Gastroesophageal sphincter (tissue), 4 donors: Measurements from ENCODE around the gene CTIF. TPM values are rescaled to one million over a fixed set of nuclear protein-coding genes. Genes with fewer than 3 reads are reported as not detected.
"Not testable (repeated sequence)": the region's sequence is repeated elsewhere in the genome, so short reads cannot be mapped to it uniquely, and the experiment has no call there.

Experiments used
- ATAC-seq: fragments of 150-250 bp; one replicate; pipeline ENCODE4 v1.9.1; 2016; ENCODE audit warnings: mild to moderate bottlenecking, moderate library complexity
- H3K27ac ChIP-seq, 4 donors: fragments of 200-600 bp; sonication (generic) in 3 of 4; 1 replicate in 3 of 4; 2 replicates in 1 of 4; pipeline ENCODE4 v1.5.1; 2016 to 2019
- H3K27me3 ChIP-seq: fragments of 200-600 bp; sonication (generic); one replicate; pipeline ENCODE4 v1.5.1; 2019
- H3K36me3 ChIP-seq, 2 donors: fragments of 200-600 bp; sonication (generic); one replicate each; pipeline ENCODE4 v1.5.1; 2019; ENCODE audit warnings: control low read depth in 1 of 2
- H3K4me1 ChIP-seq, 3 donors: fragments of 200-600 bp; sonication (generic); 1 replicate in 2 of 3; 2 replicates in 1 of 3; pipeline ENCODE4 v1.5.1; 2016 to 2019; ENCODE audit warnings: control low read depth in 2 of 3
- H3K4me3 ChIP-seq, 2 donors: fragments of 200-600 bp; sonication (generic); one replicate each; pipeline ENCODE4 v1.5.1; 2019; ENCODE audit warnings: mild to moderate bottlenecking in 1 of 2, moderate library complexity in 1 of 2
- H3K9me3 ChIP-seq, 3 donors: fragments of 200-600 bp; sonication (generic); one replicate each; pipeline ENCODE4 v1.5.1; 2017 to 2019; ENCODE audit warnings: control low read depth in 2 of 3
- EP300 ChIP-seq: sonication (generic); formaldehyde crosslinking; IDR thresholded peaks from one replicate; pipeline ENCODE4 v1.6.1; 2017; ENCODE audit warnings: antibody characterized with exemption, mild to moderate bottlenecking
- POLR2A ChIP-seq, 2 donors: fragments of 450-650 bp; IDR thresholded peaks; one replicate each; pipeline ENCODE4 v1.6.1; 2017; ENCODE audit warnings: antibody characterized with exemption in 2 of 2, mild to moderate bottlenecking in 2 of 2, moderate library complexity in 1 of 2
- POLR2AphosphoS5 ChIP-seq: sonication (generic); formaldehyde crosslinking; IDR thresholded peaks from one replicate; pipeline ENCODE4 v1.6.1; 2017; ENCODE audit warnings: antibody characterized with exemption
- WGBS, 2 donors: methylation state at CpG; one replicate each; pipeline ENCODE4 v1.1.5; 2018; ENCODE audit warnings: low coverage in 1 of 2; 5-methylcytosine and 5-hydroxymethylcytosine counted together
- total RNA-seq, 4 donors: library from RNA; depleted of rRNA; stranded (reverse); fragments of >200 nt; gene quantifications; one replicate each; pipeline ENCODE4 v1.1.0, GENCODE V29; 2016
- TF ChIP-seq, protein P1 (sequence below), 4 experiments: fragments of 200-600 bp in 2 of 4; fragments of 450-650 bp in 2 of 4; sonication (generic) in 1 of 4; IDR thresholded peaks; one replicate each; pipeline ENCODE4 v1.5.1; 2017 to 2019; ENCODE audit warnings: antibody characterized with exemption in 4 of 4, mild to moderate bottlenecking in 2 of 4, moderate library complexity in 2 of 4

The CTIF gene
- total RNA-seq, 4 donors from 2014 or later: 31.4 to 124 (median 78.1) TPM

GRCh38 chr18:48810805-48811204 is 272.0 kb downstream of the CTIF start:
- peaks cover 0 to 38% (median 6%) of the 10 kb centered on the region in 3 donors for H3K4me1 ChIP-seq
- H3K9me3 ChIP-seq: no peaks in the 10 kb centered on the region
- TF ChIP-seq POLR2A (IDR thresholded peaks at IDR 0.05) (no peak), EP300 (no peak), POLR2AphosphoS5 (no peak)
- TF ChIP-seq, protein P1, sequence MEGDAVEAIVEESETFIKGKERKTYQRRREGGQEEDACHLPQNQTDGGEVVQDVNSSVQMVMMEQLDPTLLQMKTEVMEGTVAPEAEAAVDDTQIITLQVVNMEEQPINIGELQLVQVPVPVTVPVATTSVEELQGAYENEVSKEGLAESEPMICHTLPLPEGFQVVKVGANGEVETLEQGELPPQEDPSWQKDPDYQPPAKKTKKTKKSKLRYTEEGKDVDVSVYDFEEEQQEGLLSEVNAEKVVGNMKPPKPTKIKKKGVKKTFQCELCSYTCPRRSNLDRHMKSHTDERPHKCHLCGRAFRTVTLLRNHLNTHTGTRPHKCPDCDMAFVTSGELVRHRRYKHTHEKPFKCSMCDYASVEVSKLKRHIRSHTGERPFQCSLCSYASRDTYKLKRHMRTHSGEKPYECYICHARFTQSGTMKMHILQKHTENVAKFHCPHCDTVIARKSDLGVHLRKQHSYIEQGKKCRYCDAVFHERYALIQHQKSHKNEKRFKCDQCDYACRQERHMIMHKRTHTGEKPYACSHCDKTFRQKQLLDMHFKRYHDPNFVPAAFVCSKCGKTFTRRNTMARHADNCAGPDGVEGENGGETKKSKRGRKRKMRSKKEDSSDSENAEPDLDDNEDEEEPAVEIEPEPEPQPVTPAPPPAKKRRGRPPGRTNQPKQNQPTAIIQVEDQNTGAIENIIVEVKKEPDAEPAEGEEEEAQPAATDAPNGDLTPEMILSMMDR (IDR thresholded peaks at IDR 0.05): no peak
- H3K4me3 ChIP-seq: no peak overlapping the region
- ATAC-seq: no peak
- H3K36me3 ChIP-seq: peaks cover 0 to 4% of the 10 kb centered on the region in 2 donors
- no peak overlapping the region for H3K27ac ChIP-seq
- no peaks in the 10 kb centered on the region for H3K27me3 ChIP-seq

- Histone ChIP-seq H3K27ac (no peak overlapping the region), H3K36me3 (peaks cover 0 to 10% of the 10 kb centered on the region in 2 donors), H3K4me1 (peaks cover 0 to 32% (median 6%) of the 10 kb centered on the region in 3 donors), H3K4me3 (no peak overlapping the region), H3K9me3 (no peaks in the 10 kb centered on the region), H3K27me3 (no peaks in the 10 kb centered on the region)
- 94 to 100% methylated on average over 3 of the region's 3 CpGs for WGBS, 2 donors
- TF ChIP-seq EP300 (no peak), POLR2A (IDR thresholded peaks at IDR 0.05) (no peak), POLR2AphosphoS5 (no peak)
- TF ChIP-seq, protein P1 (IDR thresholded peaks at IDR 0.05): no peak
- ATAC-seq: no peak
These were observed 272.6 kb downstream of the CTIF start for GRCh38 chr18:48811401-48811800.

DNA sequence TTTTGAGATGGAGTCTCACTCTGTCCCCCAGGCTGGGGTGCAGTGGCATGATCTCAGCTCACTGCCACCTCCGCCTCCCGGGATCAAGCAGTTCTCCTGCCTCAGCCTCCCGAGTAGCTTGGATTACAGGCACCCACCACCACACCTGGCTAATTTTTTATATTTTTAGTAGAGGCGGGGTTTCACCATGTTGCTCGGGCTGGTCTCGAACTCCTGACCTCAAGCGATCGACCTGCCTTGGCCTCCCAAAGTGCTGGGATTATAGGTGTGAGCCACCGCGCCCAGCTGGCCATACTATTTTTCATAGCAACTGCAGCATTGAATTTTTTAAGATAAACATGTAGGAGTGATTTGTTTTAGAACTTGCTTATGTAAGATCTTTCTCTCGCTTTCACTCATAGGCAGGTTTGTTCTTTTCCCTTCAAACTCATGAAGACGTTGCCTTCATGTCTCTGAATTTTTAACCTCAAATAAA is 273.2 kb downstream of the CTIF start:
- 84 to 87% methylated on average over 11 to 12 of the region's 12 CpGs for WGBS, 2 donors
- H3K27me3 ChIP-seq: not testable (repeated sequence)

GRCh38 chr18:48813321-48813720 is 274.5 kb downstream of the CTIF start:
- no peak for TF ChIP-seq EP300
- TF ChIP-seq, protein P1 (IDR thresholded peaks at IDR 0.05): no peak
- no peak for TF ChIP-seq POLR2AphosphoS5
- TF ChIP-seq POLR2A (IDR thresholded peaks at IDR 0.05): no peak
- H3K36me3 ChIP-seq: peaks cover 0 to 29% of the 10 kb centered on the region in 2 donors
- no peak for ATAC-seq
- WGBS, 2 donors: 100% methylated on average over 2 of the region's 3 CpGs
- no peaks in the 10 kb centered on the region for H3K27me3 ChIP-seq
- no peak overlapping the region for H3K4me3 ChIP-seq
- H3K27ac ChIP-seq: no peak overlapping the region
- H3K4me1 ChIP-seq: peaks cover 0 to 17% (median 0%) of the 10 kb centered on the region in 3 donors
- H3K9me3 ChIP-seq: no peaks in the 10 kb centered on the region

More for the DNA sequence above, 273.2 kb downstream of the CTIF start:
- not testable (repeated sequence) for H3K9me3 ChIP-seq, H3K27ac ChIP-seq, H3K4me3 ChIP-seq, ATAC-seq
- peaks cover 0 to 16% of the 10 kb centered on the region in 2 donors for H3K36me3 ChIP-seq
- peaks cover 0 to 26% (median 2%) of the 10 kb centered on the region in 3 donors for H3K4me1 ChIP-seq

- peaks cover 0 to 35% of the 10 kb centered on the region in 2 donors for H3K36me3 ChIP-seq
- H3K27ac ChIP-seq: no peak overlapping the region
- H3K4me3 ChIP-seq: no peak overlapping the region
- peaks cover 0 to 12% (median 0%) of the 10 kb centered on the region in 3 donors for H3K4me1 ChIP-seq
- 90% methylated on average over 5 of the region's 5 CpGs; no CpG with 5 or more reads in 1 of the 2 donors for WGBS, 2 donors
- no peaks in the 10 kb centered on the region for H3K27me3 ChIP-seq
- TF ChIP-seq POLR2A (IDR thresholded peaks at IDR 0.05): no peak
- TF ChIP-seq POLR2AphosphoS5: no peak
- TF ChIP-seq EP300: no peak
- TF ChIP-seq, protein P1 (IDR thresholded peaks at IDR 0.05): no peak
- no peaks in the 10 kb centered on the region for H3K9me3 ChIP-seq
- ATAC-seq: no peak
These were observed 275.1 kb downstream of the CTIF start for GRCh38 chr18:48813833-48814489.
